Measurements from ENCODE around the gene KIF26B.

DNA sequence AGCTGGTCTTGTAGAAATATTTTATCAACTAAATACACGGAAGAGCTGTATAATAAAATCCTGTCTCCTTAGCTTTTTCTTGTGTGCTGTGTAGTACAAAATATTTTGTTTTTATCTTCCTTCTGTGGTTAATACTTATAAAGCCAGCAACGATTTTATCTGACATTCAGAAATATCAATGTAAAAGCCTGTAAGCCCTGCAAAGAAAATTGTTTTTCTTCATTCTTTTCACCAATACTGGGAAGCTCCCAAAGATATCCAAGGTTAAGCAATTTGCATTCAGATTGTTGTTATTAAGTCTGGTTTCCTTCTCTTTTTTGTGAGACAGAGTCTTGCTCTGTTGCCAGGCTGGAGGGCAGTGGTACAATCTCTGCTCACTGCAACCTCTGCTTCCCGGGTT is 38.0 kb upstream of the KIF26B start:
- TF ChIP-seq, protein P1, sequence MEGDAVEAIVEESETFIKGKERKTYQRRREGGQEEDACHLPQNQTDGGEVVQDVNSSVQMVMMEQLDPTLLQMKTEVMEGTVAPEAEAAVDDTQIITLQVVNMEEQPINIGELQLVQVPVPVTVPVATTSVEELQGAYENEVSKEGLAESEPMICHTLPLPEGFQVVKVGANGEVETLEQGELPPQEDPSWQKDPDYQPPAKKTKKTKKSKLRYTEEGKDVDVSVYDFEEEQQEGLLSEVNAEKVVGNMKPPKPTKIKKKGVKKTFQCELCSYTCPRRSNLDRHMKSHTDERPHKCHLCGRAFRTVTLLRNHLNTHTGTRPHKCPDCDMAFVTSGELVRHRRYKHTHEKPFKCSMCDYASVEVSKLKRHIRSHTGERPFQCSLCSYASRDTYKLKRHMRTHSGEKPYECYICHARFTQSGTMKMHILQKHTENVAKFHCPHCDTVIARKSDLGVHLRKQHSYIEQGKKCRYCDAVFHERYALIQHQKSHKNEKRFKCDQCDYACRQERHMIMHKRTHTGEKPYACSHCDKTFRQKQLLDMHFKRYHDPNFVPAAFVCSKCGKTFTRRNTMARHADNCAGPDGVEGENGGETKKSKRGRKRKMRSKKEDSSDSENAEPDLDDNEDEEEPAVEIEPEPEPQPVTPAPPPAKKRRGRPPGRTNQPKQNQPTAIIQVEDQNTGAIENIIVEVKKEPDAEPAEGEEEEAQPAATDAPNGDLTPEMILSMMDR (IDR thresholded peaks at IDR 0.05) = no peak
- TF ChIP-seq POLR2A (IDR thresholded peaks at IDR 0.05) = no peak
